GM12891 (cell line): ENCODE results near the gene SHC1.
A peak's percentile ranks its signal among the peaks of the same experiment; 100 is the strongest.

Source experiments
- DNase-seq: peaks from one replicate; pipeline ENCODE4 v3.0.0; 2011; ENCODE audit warnings: low spot score; ENCODE audit not compliant: insufficient read length
- FAIRE-seq: peaks from 2 replicates; lab custom pipeline; 2011; peaks lifted over from hg19 to GRCh38; lab: Jason Lieb, UNC
- PAX5 ChIP-seq: IDR thresholded peaks from 2 replicates; pipeline ENCODE4 v1.6.1; 2011; ENCODE audit warnings: low read length, moderate library complexity, mild to moderate bottlenecking; ENCODE audit not compliant: insufficient read depth, severe bottlenecking
- POLR2A ChIP-seq: IDR thresholded peaks from 2 replicates; pipeline ENCODE4 v1.6.1; 2011; ENCODE audit warnings: low read depth, low read length, control low read depth
- POLR2AphosphoS5 ChIP-seq: IDR thresholded peaks from 2 replicates; pipeline ENCODE4 v1.6.1; 2011; ENCODE audit warnings: low read depth, low read length, control low read depth
- POU2F2 ChIP-seq: IDR thresholded peaks from 2 replicates; pipeline ENCODE4 v1.6.1; 2011; ENCODE audit warnings: low read depth, mild to moderate bottlenecking, control low read depth, low read length, moderate library complexity
- SPI1 ChIP-seq: IDR thresholded peaks from 2 replicates; pipeline ENCODE4 v1.6.1; 2011; ENCODE audit warnings: low read depth, low read length, control low read depth
- TAF1 ChIP-seq: IDR thresholded peaks from 2 replicates; pipeline ENCODE4 v1.6.1; 2011; ENCODE audit warnings: low read depth, low read length, control low read depth

The SHC1 gene

GRCh38 chr1:155009221-155009711, 38.7 kb upstream of the SHC1 start:
- TF ChIP-seq SPI1: no peak
- TF ChIP-seq POLR2AphosphoS5: no peak
- no peak for TF ChIP-seq PAX5
- no peak for TF ChIP-seq POU2F2
- no peak for FAIRE-seq
- DNase-seq: no peak

- no peak for TF ChIP-seq PAX5
- TF ChIP-seq SPI1: no peak
- DNase-seq (no peak), FAIRE-seq (no peak)
Measured at GRCh38 chr1:155008015-155008941, 37.7 kb upstream of the SHC1 start.

GRCh38 chr1:155007251-155007828, 36.8 kb upstream of the SHC1 start:
- no peak for TF ChIP-seq PAX5
- TF ChIP-seq POLR2AphosphoS5: no peak
- no peak for TF ChIP-seq SPI1
- DNase-seq: no peak
- no peak for FAIRE-seq

- TF ChIP-seq TAF1 (no peak), POLR2AphosphoS5 (no peak), SPI1 (no peak), PAX5 (no peak)
- FAIRE-seq (peak; percentile 88), DNase-seq (no peak)
Measured at GRCh38 chr1:155006601-155007101, 36.1 kb upstream of the SHC1 start.

GRCh38 chr1:155005076-155006011, 34.8 kb upstream of the SHC1 start:
- no peak for TF ChIP-seq POU2F2
- TF ChIP-seq SPI1: no peak
- TF ChIP-seq TAF1: no peak
- TF ChIP-seq POLR2A: no peak
- no peak for TF ChIP-seq POLR2AphosphoS5
- TF ChIP-seq PAX5: no peak
- DNase-seq (no peak), FAIRE-seq (no peak)

- FAIRE-seq (peak; percentile 67), DNase-seq (no peak)
- TF ChIP-seq TAF1 (no peak), POLR2AphosphoS5 (no peak), SPI1 (no peak), POLR2A (no peak)
Measured at GRCh38 chr1:155004352-155005075, 34.0 kb upstream of the SHC1 start.

- no peak for TF ChIP-seq POLR2AphosphoS5
- TF ChIP-seq PAX5: no peak
- TF ChIP-seq POU2F2: no peak
- TF ChIP-seq SPI1: no peak
- no peak for TF ChIP-seq POLR2A
- no peak for TF ChIP-seq TAF1
- DNase-seq: no peak
- no peak for FAIRE-seq
Measured at GRCh38 chr1:155003766-155004351, 33.3 kb upstream of the SHC1 start.

- FAIRE-seq (no peak), DNase-seq (no peak)
- TF ChIP-seq PAX5 (no peak), SPI1 (no peak), POLR2AphosphoS5 (no peak), TAF1 (no peak), POU2F2 (no peak), POLR2A (no peak)
Measured at GRCh38 chr1:155003227-155003765, 32.7 kb upstream of the SHC1 start.
